GM12892 (cell line): ENCODE data around the gene RAET1G.
"Not testable (repeated sequence)": the region's sequence is repeated elsewhere in the genome, so short reads cannot be mapped to it uniquely, and the experiment has no call there.

ENCODE experiments used
- DNase-seq: peaks from one replicate; pipeline ENCODE4 v3.0.0; 2011; ENCODE audit not compliant: insufficient read length
- FAIRE-seq: peaks from 2 replicates; lab custom pipeline; 2011; peaks lifted over from hg19 to GRCh38; lab: Jason Lieb, UNC
- POLR2A ChIP-seq: IDR thresholded peaks from 2 replicates; pipeline ENCODE4 v1.6.1; 2011; ENCODE audit warnings: low read depth, low read length, control low read depth
- POLR2AphosphoS5 ChIP-seq: IDR thresholded peaks from 2 replicates; pipeline ENCODE4 v1.6.1; 2011; ENCODE audit warnings: low read depth, low read length, control low read depth
- TAF1 ChIP-seq: IDR thresholded peaks from 2 replicates; pipeline ENCODE4 v1.6.1; 2011; ENCODE audit warnings: low read depth, mild to moderate bottlenecking, control low read depth, low read length, borderline replicate concordance

RAET1G gene

DNA sequence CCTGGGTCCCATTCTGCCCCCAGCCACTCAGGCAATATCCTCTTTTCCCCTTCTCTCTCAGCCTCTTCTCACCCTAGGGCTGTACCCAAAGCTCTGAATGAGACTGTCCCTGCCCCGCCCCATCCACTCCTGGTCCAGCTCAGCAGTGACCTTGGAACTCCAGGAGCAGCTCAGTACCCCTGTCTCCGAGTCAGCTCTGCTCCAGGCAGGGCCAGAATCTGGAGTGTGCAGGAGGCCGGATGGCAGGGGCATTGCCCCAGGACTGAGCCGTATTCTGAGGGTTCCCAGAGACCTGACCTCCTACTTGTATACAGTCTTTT is 2.0 kb upstream of the RAET1G start:
- TF ChIP-seq POLR2AphosphoS5 (no peak), TAF1 (no peak), POLR2A (no peak)
- no peak for FAIRE-seq
- no peak for DNase-seq

DNA sequence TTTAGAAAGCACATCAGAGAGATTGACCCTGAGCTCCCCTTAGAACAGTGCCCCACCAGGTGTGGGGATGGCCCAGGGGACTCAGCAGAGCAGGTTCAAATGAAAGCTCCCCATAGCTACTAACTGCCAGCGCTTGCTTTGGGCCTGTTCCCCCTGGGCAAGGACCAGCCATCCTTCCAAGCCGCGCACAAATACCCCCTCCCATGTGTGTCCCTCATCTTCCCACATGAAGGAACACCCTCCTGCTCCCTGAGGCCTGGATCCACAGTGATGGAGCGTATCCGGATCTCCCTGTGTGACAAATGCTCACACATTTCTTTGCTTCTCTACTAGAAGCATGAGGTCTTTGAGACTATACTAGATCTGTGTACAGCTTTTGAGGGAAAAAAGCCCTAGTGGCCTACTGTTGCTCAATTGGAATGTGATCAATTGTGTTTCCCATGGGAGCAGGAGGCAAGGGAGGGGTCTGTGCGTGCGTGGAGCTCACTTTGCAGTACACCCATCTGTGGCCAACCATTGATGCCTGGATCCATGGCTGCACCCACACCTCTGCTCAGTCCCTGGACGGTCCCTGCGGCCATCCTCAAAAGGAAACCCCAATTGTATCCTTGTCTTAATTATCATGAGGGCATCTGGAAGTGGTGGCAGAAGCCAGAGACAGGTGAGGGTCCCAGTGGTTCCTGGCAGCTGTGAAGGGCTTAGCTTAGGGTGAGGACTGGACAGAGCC is 1.4 kb upstream of the RAET1G start:
- TF ChIP-seq POLR2AphosphoS5 (no peak), TAF1 (no peak), POLR2A (no peak)
- FAIRE-seq (no peak), DNase-seq (no peak)

DNA sequence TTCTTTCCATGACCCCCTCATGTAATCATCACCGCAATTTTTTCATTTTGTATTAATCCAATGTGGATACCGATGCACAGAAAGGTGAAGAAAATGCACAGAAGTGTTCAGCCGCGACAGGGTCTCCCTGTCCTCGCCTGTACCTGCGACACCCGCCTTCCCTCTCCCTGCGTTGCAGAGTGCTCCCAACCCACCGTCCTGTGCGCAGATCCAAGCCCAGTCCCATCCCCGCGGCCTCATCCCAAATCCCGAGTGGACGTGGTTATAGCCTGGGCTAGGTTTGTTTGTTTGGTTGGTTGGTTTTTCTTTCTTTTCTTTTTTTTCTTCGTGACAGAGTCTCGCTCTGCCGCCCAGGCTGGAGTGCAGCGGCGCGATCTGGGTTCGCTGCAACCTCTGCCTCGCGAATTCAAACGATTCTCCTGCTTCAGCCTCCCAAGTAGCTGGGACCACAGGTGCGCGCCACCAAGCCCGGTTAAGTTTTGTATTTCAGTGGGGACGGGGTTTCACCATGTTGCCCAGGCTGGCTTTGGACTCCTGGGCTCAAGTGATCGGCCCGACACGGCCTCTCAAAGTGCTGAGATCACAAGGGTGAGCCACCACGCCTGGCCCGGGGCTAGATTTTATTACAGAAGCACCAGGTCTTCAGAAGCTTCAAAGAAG is 536 bp upstream of the RAET1G start:
- FAIRE-seq, result no peak
- TF ChIP-seq POLR2AphosphoS5 (no peak), TAF1 (no peak), POLR2A (no peak)
- DNase-seq, result no peak

DNA sequence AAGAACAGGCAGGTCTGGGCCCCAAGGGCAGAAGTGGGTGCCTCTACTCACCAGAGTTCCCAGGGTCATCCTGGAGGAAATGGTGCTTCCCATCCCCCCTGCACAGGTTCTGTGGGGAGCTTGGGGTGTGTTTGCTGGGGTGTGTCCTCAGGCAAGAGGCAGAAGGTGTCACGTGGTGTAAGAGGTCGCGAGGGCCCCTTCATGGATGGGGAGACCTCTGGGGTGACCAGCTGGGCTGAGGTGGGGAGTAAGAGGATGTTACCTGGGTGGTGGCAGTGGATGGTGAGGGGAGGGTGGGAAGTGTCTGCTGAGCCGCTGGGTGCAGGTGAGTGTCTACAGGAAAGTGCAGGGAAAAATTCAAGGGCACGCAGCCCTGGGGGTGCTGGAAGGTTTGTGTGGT is 830 bp downstream of the RAET1G start:
- not testable (repeated sequence) for FAIRE-seq, DNase-seq

DNA sequence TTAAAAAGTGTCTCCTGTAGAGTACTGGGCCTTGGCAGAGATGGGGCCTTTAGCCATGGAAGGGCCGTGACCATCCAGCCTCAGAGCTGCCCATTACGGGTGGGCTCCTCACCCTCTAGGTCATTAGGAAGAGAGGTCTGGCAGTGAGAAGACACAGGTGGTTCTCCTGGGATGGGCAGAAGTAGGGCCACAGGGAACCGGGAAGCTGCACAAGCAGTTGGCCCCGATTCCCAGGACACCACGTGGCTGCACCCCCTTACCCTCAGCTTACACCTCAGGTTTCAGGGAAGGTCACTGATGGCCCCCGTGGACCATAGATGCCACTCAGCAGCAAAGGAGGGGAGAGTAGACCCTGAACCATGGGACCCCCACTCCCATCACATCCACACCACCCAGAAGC is 1.6 kb downstream of the RAET1G start:
- DNase-seq, result no peak
- no peak for FAIRE-seq
- TF ChIP-seq POLR2AphosphoS5, result no peak
- TF ChIP-seq POLR2A, result no peak
- TF ChIP-seq TAF1, result no peak

DNA sequence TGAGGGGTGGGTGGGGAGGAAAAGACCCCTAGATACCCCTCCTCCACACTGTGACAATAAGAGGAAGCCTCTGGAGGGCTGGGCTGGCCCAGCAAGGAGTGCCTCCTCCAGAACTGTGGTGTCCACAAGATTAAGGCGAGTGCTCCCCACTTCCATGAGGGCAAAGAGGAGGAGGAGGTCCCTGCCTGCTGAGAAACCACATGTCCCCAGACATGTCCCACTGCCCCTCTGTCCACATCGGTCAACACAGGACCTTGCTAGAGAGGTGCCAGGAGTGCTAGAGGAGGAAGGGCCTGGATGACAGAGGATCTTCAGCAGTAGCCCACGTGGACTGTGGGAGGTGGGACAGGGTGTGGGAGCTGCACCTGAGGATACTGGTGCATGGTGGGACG is 3.1 kb downstream of the RAET1G start:
- FAIRE-seq, result no peak
- no peak for DNase-seq
- TF ChIP-seq POLR2AphosphoS5 (no peak), TAF1 (no peak), POLR2A (no peak)

DNA sequence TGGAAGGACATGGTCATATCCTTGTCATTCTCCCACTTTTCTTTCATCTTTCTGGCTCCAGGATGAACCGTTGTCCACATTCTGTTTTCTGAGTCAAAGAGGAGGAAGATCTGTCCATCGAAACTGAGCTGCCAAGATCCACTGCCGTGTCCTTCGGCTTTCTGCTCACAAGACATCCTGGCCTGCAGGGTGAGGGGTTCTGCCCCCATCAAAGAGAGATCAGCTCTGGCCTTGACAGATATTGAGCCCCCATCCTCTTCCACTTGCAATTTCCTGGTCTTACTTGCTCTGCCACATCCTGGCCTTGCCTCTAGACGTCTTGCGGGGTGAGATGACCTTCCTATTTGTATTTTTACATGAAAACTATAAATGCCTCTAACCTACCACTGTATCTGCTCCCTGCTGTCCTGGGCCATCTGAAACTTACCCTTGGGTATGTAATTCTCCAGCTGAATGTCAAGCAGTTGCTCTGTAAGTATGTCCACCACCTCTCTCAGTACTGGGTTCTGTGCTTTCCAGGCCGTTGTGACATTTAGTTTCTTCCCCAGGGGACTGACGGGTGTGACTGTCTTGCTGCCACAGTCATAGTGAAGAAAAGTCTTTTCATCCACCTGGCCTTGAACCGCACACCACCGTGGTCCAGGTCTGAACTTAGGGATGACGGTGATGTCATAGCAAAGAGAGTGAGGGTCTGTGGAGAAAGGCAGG is 3.6 kb downstream of the RAET1G start:
- DNase-seq, FAIRE-seq: not testable (repeated sequence)

DNA sequence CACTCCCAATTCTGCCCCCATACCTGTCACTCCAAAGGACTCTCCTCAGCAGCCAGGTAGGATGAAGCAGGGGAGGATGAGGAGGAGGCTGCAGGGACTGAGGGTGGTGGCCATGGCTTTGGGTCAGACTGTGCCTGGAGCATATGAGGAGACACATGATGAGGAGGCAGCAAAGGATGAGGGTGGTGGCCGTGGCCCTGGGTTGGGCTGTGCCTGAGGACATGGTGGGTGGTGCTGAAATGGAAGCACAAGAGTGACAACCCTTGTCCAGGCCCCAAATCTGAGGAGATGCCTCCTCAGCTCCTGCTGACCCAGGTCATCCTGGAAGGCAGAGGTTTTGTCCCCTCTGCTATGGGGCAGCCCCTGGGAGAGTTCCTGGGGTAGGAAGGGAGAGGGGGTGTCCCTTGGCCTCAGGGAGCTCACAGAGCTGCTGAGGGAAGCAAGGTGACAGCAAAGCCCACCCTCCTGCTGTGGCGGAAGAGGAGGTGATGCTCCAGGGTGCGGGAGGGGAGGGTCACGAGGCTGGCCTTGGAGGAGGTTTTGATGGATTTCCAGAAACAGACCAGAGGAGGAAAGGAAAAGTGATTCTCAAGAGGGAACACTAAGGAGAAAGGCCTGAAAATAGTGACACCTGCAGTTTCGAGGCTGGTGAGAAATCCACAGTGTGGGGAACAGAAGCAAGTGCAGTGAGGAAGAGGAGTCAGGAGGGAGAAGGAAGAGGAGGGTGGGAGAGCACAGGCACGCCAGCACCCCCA is 4.6 kb downstream of the RAET1G start:
- FAIRE-seq (no peak), DNase-seq (no peak)
- no peak for TF ChIP-seq POLR2A
- no peak for TF ChIP-seq TAF1
- TF ChIP-seq POLR2AphosphoS5, result no peak

DNA sequence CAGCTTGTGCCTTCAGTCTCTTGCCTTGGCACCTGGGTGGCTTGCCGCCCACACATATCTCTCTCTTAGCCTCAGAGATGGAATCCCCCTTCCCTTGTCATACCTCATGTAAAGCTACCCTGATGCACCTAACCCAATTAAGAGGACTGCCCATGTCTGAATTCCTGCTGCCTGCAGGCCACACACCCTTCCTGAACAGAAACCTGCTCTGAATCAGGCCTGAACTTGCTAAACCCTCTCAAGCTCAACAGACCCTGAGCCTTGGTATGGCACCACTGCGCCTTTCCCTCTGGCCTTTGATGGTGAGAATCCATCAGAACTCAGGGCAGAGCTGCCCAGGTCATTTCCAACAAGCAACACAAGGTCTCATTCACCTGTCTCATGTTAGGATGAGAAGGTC is 5.2 kb downstream of the RAET1G start:
- FAIRE-seq, result no peak
- DNase-seq, result no peak
- no peak for TF ChIP-seq POLR2A
- no peak for TF ChIP-seq TAF1
- no peak for TF ChIP-seq POLR2AphosphoS5

DNA sequence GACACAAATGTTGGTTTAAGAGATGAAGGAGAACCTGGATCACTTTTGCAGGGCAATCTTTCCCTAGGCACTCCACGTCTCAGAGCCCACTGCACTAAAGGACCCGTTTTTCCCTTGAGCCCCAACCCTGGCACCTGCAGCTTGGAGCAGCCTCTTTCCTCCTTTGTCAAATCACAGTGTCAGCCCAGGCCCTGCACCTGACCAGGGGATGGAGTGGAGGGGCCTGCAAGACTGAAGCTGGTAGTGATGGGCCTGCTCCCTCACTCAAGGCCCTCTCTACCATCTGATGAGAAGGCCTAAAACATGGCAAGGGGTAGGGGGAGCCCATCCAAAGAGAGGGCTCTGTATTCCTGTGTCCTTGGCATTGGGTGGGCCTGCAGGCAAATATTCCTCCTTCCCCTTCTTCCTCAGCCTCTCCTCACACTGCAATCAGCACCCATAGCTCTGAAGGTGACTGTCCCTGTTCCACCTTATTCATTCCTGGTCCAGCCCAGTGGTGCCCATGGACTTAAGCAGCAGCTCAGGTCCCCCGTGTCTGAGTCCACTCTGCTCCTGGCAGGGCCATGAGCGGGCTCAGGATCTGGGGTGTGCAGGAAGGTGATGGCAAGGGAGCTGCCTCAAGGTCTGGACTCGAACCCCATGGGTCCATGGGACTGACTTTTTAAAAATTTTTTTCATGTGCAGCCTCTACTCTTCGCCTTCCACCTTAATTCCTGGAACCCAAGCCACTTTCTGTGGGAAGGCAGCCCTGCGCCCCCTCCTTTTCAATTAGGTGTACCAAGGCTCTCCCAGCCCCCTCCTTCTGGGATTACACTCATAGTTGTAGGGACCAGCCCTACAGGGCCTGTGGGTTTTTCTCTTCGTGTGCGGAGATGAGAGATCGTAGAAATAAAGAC is 6.7 kb downstream of the RAET1G start:
- no peak for DNase-seq
- FAIRE-seq, result no peak
- TF ChIP-seq TAF1 (no peak), POLR2AphosphoS5 (no peak), POLR2A (no peak)

DNA sequence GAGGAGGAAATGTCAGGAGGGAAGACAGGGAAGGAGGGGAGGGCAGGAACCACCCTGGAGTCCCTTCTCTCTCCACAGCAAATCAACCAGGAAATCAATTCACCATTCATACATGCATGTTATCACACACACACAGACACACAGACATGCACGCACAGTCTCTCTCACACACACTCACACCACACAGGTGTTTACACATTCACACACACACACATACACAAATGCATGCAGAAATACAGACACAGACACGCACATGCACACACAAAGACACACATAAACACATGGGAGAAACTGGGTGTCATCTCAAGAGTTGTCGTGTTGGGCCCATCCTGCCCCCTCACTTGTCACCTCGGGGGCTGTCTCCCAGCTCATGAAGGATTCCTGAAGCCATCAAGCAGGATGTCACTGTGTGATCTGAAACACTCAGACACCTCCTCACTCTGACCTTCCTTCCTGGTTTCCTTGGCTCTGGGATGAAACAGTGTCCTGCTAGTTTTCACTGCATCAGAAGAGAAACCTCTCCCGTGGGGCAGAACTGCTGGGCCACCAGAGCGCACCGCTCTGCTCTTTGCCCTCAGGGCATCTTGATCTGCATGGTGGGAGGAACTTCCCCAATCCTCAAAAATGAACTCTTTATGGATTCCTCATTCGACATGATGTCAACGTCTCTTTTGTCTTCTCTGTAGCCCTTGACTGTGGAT is 9.2 kb downstream of the RAET1G start:
- FAIRE-seq (no peak), DNase-seq (no peak)
- TF ChIP-seq POLR2AphosphoS5, result no peak
- no peak for TF ChIP-seq TAF1
- TF ChIP-seq POLR2A, result no peak
